GM10248 (cell line): ENCODE results near the gene ZNF532.
"Not testable (repeated sequence)": the region's sequence is repeated elsewhere in the genome, so short reads cannot be mapped to it uniquely, and the experiment has no call there.

ENCODE experiments used
- CTCF ChIA-PET: fragments of 300-600 bp; sonication (Branson Sonifier 250); formaldehyde crosslinking; extraction: SDS; loops from one replicate; lab custom pipeline; 2021; ENCODE audit warnings: antibody characterized with exemption; lab: Yijun Ruan, JAX
- POLR2A ChIA-PET: fragments of 350-650 bp; sonication (Branson Sonifier 250); formaldehyde crosslinking; extraction: SDS; loops from one replicate; lab custom pipeline; 2020; ENCODE audit warnings: antibody characterized with exemption; lab: Yijun Ruan, JAX
- DNase-seq: peaks from one replicate; pipeline ENCODE4 v3.0.0; 2012; ENCODE audit errors: extremely low spot score
- TF ChIP-seq, protein P1 (sequence below): IDR thresholded peaks from 2 replicates; pipeline ENCODE4 v1.5.1; 2012; ENCODE audit warnings: mild to moderate bottlenecking, low read depth; ENCODE audit errors: extremely low read depth, missing control alignments, control extremely low read depth

Gene ZNF532

DNA sequence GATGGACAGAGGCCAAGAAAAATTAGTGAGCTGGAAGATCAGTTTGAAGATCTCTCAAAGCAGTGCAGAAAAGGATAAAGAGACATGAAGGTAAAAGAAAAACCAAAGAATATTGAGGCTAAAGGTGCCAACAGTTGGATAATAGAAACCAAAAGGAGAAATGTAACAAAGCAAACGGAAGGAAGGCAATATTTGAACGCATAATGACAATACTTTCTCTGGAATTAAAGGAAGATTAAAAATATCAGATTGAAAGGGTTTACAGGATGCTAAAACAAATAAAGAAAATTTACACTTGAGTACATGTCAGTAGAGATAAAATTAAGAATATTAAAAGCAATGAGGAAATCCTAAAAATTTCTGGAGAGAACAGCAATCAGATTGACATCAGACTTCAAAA lies 149.1 kb downstream of the ZNF532 start:
- ChIA-PET CTCF (interaction anchor here (1.4 to 2.4 kb wide), 2 partner anchors 10 to 51 kb away, joined by 4 to 6 read pairs; no protein-coding TSS in a partner anchor), POLR2A (interaction anchor here (0.7 kb wide), 1 partner anchor 266 kb away, joined by 3 read pairs; no protein-coding TSS in a partner anchor)
- TF ChIP-seq, protein P1, sequence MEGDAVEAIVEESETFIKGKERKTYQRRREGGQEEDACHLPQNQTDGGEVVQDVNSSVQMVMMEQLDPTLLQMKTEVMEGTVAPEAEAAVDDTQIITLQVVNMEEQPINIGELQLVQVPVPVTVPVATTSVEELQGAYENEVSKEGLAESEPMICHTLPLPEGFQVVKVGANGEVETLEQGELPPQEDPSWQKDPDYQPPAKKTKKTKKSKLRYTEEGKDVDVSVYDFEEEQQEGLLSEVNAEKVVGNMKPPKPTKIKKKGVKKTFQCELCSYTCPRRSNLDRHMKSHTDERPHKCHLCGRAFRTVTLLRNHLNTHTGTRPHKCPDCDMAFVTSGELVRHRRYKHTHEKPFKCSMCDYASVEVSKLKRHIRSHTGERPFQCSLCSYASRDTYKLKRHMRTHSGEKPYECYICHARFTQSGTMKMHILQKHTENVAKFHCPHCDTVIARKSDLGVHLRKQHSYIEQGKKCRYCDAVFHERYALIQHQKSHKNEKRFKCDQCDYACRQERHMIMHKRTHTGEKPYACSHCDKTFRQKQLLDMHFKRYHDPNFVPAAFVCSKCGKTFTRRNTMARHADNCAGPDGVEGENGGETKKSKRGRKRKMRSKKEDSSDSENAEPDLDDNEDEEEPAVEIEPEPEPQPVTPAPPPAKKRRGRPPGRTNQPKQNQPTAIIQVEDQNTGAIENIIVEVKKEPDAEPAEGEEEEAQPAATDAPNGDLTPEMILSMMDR: no peak
- DNase-seq: no peak

DNA sequence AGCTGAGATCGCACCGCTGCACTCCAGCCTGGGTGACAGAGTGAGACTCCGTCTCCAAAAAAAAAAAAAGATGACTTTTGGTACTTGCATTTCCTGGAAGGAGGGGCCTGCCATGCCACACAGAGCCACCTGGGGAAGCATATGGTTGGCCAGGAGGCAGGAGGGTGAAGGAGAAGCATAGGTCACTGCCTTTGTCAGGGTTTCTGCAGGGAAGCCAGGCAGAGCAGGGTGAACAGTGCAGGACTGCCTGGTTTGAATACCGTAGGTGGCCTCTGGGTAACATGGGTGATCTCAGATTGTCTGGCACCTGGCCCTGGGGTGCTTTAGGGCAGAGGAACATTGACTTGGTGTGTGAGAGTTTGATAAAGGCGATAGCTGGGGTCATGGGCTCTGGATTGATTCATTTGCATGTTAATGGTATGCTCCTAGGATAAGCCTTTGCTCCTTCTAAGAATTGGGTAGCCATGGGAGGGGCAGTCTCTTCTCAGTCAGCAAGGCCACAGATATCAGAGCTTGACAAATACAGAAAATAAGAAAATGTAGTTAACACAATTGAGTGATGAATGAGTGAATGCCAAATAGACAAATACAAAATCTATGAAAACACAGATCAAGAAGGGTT lies 151.0 kb downstream of the ZNF532 start:
- DNase-seq: no peak
- ChIA-PET CTCF (interaction anchor here (0.7 kb wide), 1 partner anchor 55 kb away, joined by 3 read pairs; no protein-coding TSS in a partner anchor), POLR2A (no interaction called here)
- TF ChIP-seq, protein P1: no peak

DNA sequence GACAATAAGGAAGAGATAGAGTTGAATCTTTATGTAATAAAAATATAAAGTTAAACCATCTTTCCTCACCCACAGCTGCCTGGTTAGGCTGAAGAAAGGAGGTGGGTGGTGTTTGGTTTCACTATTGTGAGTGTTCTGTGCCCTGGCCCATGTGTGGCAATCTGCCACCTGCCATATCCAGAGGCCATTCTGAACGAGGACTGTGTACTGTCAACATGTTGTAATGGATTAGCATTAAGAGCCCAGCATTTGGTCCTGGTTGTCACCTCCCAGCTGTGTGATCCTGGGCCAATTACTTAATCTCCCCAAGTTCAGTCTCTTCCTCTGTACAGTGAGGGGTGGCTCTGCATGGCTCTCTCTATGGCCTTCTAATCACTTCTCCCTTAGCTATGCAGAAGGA lies 156.8 kb downstream of the ZNF532 start:
- ChIA-PET POLR2A (no interaction called here), CTCF (interaction anchor here (1.1 to 2.9 kb wide), 3 partner anchors 11 to 180 kb away, joined by 3 to 13 read pairs (median 4); no protein-coding TSS in a partner anchor)
- DNase-seq: no peak
- TF ChIP-seq, protein P1: no peak

DNA sequence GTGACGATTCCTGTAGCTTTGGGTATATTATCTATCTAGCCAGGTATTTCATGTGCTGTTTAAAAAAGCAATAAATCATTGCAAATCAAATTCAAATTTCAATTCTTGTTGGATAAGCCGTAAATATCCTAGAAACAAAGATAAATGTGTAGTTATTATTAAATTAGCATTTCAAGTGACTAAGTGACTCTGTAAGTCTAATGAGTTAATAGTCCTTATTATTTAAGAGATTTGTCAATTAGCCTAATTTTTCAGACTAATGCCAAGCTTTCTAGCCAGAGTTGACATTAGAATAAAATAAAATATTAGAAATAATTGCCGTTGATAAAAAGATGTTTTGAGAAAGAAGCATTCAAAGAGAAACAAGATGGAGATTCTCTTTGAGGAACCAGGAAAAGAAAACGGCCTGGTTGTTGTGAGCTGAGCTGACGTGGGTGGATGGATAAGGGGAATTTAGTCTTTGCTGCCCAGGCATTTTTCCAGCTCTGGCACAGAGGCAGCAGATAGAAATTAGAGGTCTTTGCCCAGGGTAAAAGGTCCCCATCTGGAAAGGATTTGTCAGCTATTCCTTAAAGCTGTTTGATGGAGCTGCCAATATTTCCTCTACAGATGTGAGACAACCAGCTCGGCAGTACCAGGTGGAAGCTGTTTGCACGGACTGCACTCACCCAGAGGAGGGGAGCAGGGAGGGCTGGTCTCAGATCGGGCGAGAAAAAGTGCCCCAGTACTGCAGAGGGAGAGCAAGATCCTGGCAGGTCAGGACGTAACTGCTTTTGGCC lies 157.7 kb downstream of the ZNF532 start:
- POLR2A ChIA-PET: no interaction called here
- TF ChIP-seq, protein P1: no peak
- CTCF ChIA-PET: interaction anchor here (1.0 to 2.9 kb wide), 3 partner anchors 11 to 48 kb away, joined by 3 to 13 read pairs (median 4); no protein-coding TSS in a partner anchor
- no peak for DNase-seq

DNA sequence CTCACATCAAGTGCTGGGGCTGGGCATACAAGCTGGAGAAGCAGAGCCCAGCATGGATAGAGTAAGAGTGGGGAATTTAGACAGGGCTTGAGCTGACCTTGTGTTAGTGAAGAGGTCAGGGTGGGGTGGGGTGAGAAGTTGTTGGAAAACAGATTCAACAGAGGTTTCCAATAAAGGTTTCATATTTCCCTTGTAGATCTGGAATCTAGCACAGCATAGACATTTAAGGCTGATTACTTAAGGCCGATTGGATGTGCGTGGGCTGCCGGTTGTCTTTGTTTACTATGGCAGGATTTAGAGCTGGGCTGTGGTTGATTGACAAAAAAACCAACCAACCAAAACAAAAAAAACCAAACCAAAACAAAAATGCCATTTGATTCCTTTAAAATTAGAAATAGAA lies 160.2 kb downstream of the ZNF532 start:
- CTCF ChIA-PET: interaction anchor here (0.8 to 1.6 kb wide), 2 partner anchors 12 to 109 kb away, joined by 4 to 6 read pairs; no protein-coding TSS in a partner anchor
- POLR2A ChIA-PET: interaction anchor here (0.6 kb wide), 1 partner anchor 92 kb away, joined by 3 read pairs; no protein-coding TSS in a partner anchor
- DNase-seq: no peak

DNA sequence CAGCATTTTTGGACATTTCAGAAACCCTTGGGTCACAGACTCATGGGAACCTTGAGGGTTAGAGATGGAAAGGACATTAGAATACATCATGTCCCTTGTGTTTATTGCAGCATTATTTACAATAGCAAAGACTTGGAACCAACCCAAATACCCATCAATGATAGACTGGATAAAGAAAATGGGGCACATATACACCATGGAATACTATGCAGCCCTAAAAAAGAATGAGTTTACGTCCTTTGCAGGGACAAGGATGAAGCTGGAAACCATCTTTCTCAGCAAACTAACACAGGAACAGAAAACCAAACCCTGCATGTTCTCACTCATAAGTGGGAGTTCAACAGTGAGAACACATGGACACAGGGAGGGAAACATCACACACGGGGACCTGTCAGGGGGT lies 160.9 kb downstream of the ZNF532 start:
- CTCF ChIA-PET: interaction anchor here (0.8 kb wide), 1 partner anchor 109 kb away, joined by 4 read pairs; no protein-coding TSS in a partner anchor
- DNase-seq, POLR2A ChIA-PET: not testable (repeated sequence)

More for the DNA sequence above, 160.2 kb downstream of the ZNF532 start:
- TF ChIP-seq, protein P1: no peak
